Fibroblast of lung (primary cell): ENCODE measurements around the gene CPNE2. TPM values are rescaled to one million over a fixed set of nuclear protein-coding genes. Genes with fewer than 3 reads are reported as not detected.

Source experiments
- DNase-seq, 2 donors: peaks; one replicate each; pipeline versions ENCODE4 v3.0.0 to v3.0.0-alpha.2; 2010; ENCODE audit warnings: low read depth in 2 of 2
- H2AFZ ChIP-seq: 2 replicates; pipeline ENCODE4 v1.5.1; 2012; ENCODE audit warnings: low read length, control low read depth, inconsistent platforms
- H3K27ac ChIP-seq: 2 replicates; pipeline ENCODE4 v1.5.1; 2011; ENCODE audit warnings: low read length, control low read depth; ENCODE audit not compliant: insufficient read depth
- H3K27me3 ChIP-seq: 2 replicates; pipeline ENCODE4 v1.5.1; 2011; ENCODE audit warnings: mild to moderate bottlenecking, low read length; ENCODE audit not compliant: control insufficient read depth, insufficient read depth
- H3K36me3 ChIP-seq: 2 replicates; pipeline ENCODE4 v1.5.1; 2011; ENCODE audit warnings: low read length; ENCODE audit not compliant: control insufficient read depth, insufficient read depth
- H3K4me1 ChIP-seq: 2 replicates; pipeline ENCODE4 v1.5.1; 2011; ENCODE audit warnings: low read length; ENCODE audit not compliant: control insufficient read depth, insufficient read depth; ENCODE audit errors: extremely low read depth
- H3K4me2 ChIP-seq: 2 replicates; pipeline ENCODE4 v1.5.1; 2011; ENCODE audit warnings: low read length, control low read depth; ENCODE audit not compliant: insufficient read depth; ENCODE audit errors: extremely low read depth
- H3K4me3 ChIP-seq, 4 experiments: fragments of 200-600 bp in 1 of 4; sonication (generic) in 1 of 4; replicated peaks in 1 of 4; 2 replicates each; pipeline ENCODE4 v1.5.1; 2011 to 2016; ENCODE audit warnings: low read length in 4 of 4, low read depth in 3 of 4, mild to moderate bottlenecking in 3 of 4, control low read depth in 2 of 4, inconsistent platforms in 1 of 4, mixed read lengths in 1 of 4; ENCODE audit not compliant: insufficient read depth in 1 of 4; ENCODE audit errors: control extremely low read depth in 1 of 4
- H3K79me2 ChIP-seq: 2 replicates; pipeline ENCODE4 v1.5.1; 2012; ENCODE audit warnings: mild to moderate bottlenecking, low read length, inconsistent platforms; ENCODE audit not compliant: control insufficient read depth, insufficient read depth
- H3K9ac ChIP-seq: 2 replicates; pipeline ENCODE4 v1.5.1; 2011; ENCODE audit warnings: mild to moderate bottlenecking, low read length, control low read depth; ENCODE audit not compliant: insufficient read depth
- H3K9me3 ChIP-seq: 2 replicates; pipeline ENCODE4 v1.5.1; 2012; ENCODE audit warnings: low read depth, low read length; ENCODE audit not compliant: control insufficient read depth, insufficient read depth
- H4K20me1 ChIP-seq: 2 replicates; pipeline ENCODE4 v1.5.1; 2011; ENCODE audit warnings: low read length; ENCODE audit not compliant: control insufficient read depth, insufficient read depth; ENCODE audit errors: extremely low read depth
- EZH2 ChIP-seq: IDR thresholded peaks from 2 replicates; pipeline ENCODE4 v1.5.1; 2012; ENCODE audit warnings: low read length, control low read depth, mild to moderate bottlenecking; ENCODE audit errors: missing control alignments
- polyA plus RNA-seq, 2 donors: library from polyadenylated mRNA; depleted of rRNA in 1 of 2; stranded (reverse) in 1 of 2; unstranded in 1 of 2; fragments of >200 nt; gene quantifications; 2 replicates each; pipeline ENCODE4 v1.2.1, GENCODE V29; 2011 to 2012; ENCODE audit warnings: missing spikeins in 1 of 2
- total RNA-seq: library from RNA; depleted of rRNA; stranded (reverse); fragments of >200 nt; gene quantifications from 2 replicates; pipeline ENCODE4 v1.2.1, GENCODE V29; 2014
- TF ChIP-seq, protein P1 (sequence below), 2 donors: IDR thresholded peaks in 1 of 2; conservative IDR thresholded peaks in 1 of 2; 1 replicate in 1 of 2; 2 replicates in 1 of 2; pipeline ENCODE4 v1.5.1; 2011 to 2012; ENCODE audit warnings: low read length in 2 of 2, control low read depth in 1 of 2, inconsistent platforms in 1 of 2, low read depth in 1 of 2, mild to moderate bottlenecking in 1 of 2

The CPNE2 gene
- total and polyA plus RNA-seq, 2 donors (not counting 1 experiment from before 2014, with no cell fraction given), result 20.5 to 39.6 TPM

DNA sequence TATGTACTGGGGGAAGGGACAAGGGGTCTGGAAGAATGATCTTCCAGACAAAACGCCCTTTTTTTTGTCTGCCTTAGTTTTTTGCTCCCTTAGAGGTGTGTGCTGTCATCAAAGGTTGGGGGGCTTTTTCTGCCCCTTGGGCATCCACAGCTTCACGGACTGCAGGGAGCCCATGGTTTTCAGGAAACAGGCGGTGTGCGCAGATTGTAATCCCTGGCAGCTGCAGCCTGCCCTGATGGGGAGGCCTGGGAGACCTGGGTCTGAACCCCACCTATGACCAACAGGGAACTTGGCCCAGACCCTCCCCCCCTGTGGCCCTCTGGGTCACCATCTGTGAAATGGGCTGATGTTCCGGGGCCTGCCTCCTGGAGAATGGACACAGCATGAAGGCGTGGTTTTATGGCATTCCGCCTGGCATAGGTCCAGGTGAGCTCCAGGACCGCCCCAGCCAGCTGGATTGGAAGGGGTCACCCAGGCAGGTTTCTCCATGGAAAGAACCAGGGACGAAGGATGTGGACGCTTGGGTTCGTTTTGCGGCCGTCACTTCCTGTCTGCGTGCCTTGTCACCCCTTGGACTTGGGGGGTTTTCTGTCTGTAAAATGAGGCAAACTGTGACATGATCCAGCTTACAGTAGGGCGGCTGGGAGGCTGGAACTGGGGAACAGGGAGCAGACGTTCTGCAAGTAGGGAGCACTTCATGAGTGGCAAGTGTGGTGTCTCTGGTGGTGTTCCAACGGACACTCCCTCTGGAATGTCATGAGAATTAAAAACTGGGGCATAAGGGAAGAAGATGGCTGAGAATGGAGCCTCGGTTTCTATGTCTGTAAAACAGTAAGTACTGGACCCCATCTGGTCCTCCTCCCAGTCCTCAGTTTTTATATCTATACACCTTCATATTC lies 1.5 kb downstream of the CPNE2 start:
- Histone ChIP-seq H3K9me3 (no peaks in the 10 kb centered on the region), H4K20me1 (no peaks in the 10 kb centered on the region), H3K36me3 (no peaks in the 10 kb centered on the region), H2AFZ (no peak overlapping the region), H3K9ac (no peak overlapping the region), H3K27me3 (no peaks in the 10 kb centered on the region), H3K4me1 (peaks cover 8% of the 10 kb centered on the region), H3K4me2 (peak overlapping the region; percentile 83), H3K27ac (no peak overlapping the region), H3K4me3 (peak overlapping the region; percentile 47 to 68 (median 61)), H3K79me2 (peaks cover 2% of the 10 kb centered on the region)
- no peak for DNase-seq
- TF ChIP-seq, protein P1, sequence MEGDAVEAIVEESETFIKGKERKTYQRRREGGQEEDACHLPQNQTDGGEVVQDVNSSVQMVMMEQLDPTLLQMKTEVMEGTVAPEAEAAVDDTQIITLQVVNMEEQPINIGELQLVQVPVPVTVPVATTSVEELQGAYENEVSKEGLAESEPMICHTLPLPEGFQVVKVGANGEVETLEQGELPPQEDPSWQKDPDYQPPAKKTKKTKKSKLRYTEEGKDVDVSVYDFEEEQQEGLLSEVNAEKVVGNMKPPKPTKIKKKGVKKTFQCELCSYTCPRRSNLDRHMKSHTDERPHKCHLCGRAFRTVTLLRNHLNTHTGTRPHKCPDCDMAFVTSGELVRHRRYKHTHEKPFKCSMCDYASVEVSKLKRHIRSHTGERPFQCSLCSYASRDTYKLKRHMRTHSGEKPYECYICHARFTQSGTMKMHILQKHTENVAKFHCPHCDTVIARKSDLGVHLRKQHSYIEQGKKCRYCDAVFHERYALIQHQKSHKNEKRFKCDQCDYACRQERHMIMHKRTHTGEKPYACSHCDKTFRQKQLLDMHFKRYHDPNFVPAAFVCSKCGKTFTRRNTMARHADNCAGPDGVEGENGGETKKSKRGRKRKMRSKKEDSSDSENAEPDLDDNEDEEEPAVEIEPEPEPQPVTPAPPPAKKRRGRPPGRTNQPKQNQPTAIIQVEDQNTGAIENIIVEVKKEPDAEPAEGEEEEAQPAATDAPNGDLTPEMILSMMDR (conservative IDR thresholded peaks at IDR 0.05 in 1 of 2, IDR thresholded peaks at IDR 0.05 in 1 of 2; ENCODE audit: low read depth in 1 of 2, low read length in 2 of 2), result no peak
- TF ChIP-seq EZH2, result no peak

DNA sequence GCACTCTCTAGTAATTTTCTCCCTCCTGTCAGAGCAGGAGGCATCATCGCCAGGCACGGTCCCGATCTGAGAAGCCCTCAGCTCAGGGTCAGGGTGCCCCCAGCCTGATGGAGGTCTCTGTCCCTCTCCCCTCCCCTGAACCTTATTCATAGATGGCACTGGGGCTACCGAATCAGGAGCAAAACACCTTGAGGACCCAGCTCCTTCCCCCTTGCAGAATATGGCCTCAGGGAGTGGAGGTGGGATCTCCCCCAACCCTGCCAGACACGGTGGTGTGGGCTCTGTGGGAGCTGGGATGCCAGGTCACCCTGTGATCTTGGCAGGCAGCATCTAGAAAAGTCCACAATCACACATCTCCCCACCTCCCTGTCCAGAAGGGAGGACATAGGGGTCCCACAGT lies 2.5 kb downstream of the CPNE2 start:
- no peak for DNase-seq
- Histone ChIP-seq H3K9me3 (no peaks in the 10 kb centered on the region), H3K27ac (no peak overlapping the region), H3K9ac (no peak overlapping the region), H4K20me1 (no peaks in the 10 kb centered on the region), H2AFZ (no peak overlapping the region), H3K4me2 (no peak overlapping the region), H3K27me3 (no peaks in the 10 kb centered on the region), H3K36me3 (no peaks in the 10 kb centered on the region), H3K4me1 (peaks cover 8% of the 10 kb centered on the region), H3K79me2 (peaks cover 2% of the 10 kb centered on the region), H3K4me3 (no peak overlapping the region)
- TF ChIP-seq, protein P1 (conservative IDR thresholded peaks at IDR 0.05 in 1 of 2, IDR thresholded peaks at IDR 0.05 in 1 of 2; ENCODE audit: low read depth in 1 of 2, low read length in 2 of 2), result no peak
- TF ChIP-seq EZH2, result no peak

DNA sequence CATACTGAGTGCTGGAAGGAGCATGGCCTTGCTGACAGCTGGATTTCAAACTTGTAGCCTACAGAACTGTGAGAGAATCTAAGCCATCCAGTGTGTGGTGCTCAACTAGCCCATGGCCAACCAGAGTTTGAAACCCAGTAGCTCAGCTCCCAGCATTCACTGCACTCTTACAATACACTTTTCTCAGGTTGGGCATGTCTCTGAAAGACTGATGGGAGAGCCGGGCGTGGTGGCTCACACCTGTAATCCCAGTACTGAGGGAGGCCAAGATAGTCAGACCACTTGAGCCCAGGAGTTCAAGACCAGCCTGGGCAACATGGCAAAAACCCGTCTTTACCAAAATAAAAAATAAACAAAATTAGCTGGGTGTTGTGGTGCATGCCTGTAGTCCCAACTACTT lies 3.8 kb downstream of the CPNE2 start:
- Histone ChIP-seq H3K4me3 (no peak overlapping the region), H3K27me3 (no peaks in the 10 kb centered on the region), H3K36me3 (no peaks in the 10 kb centered on the region), H4K20me1 (no peaks in the 10 kb centered on the region), H2AFZ (no peak overlapping the region), H3K9ac (no peak overlapping the region), H3K9me3 (no peaks in the 10 kb centered on the region), H3K4me1 (peaks cover 8% of the 10 kb centered on the region), H3K27ac (no peak overlapping the region), H3K4me2 (no peak overlapping the region), H3K79me2 (peaks cover 2% of the 10 kb centered on the region)
- no peak for DNase-seq
- no peak for TF ChIP-seq EZH2
- TF ChIP-seq, protein P1 (conservative IDR thresholded peaks at IDR 0.05 in 1 of 2, IDR thresholded peaks at IDR 0.05 in 1 of 2; ENCODE audit: low read depth in 1 of 2, low read length in 2 of 2), result no peak
